Adrenal gland (tissue), 5 donors: ENCODE results near the gene GPS1.

Experiments
- CTCF ChIP-seq, 6 experiments: fragments of 450-650 bp in 4 of 6; fragments of 200-600 bp in 2 of 6; sonication (generic) in 1 of 6; IDR thresholded peaks; 1 replicate in 5 of 6; 2 replicates in 1 of 6; pipeline versions ENCODE4 v1.5.1 to v1.8.0; 2016 to 2021; ENCODE audit warnings: antibody characterized with exemption in 6 of 6, mild to moderate bottlenecking in 2 of 6, moderate library complexity in 1 of 6
- POLR2A ChIP-seq, 2 donors: fragments of 450-650 bp; IDR thresholded peaks; one replicate each; pipeline ENCODE4 v1.6.1; 2017; ENCODE audit warnings: antibody characterized with exemption in 2 of 2, mild to moderate bottlenecking in 2 of 2, moderate library complexity in 1 of 2
- donor health status: DM: no; HTN: no; CAD: no.

- TF ChIP-seq CTCF (IDR thresholded peaks at IDR 0.05) (no peak), POLR2A (IDR thresholded peaks at IDR 0.05) (no peak)
Observed at GRCh38 chr17:82005701-82006348, 45.9 kb upstream of the GPS1 start.
